Esophagus muscularis mucosa (tissue), 4 donors: ENCODE results near the gene RNU6-8.

ENCODE experiments used
- CTCF ChIP-seq, 3 experiments: fragments of 200-600 bp in 2 of 3; fragments of 450-650 bp in 1 of 3; sonication (generic) in 2 of 3; IDR thresholded peaks; one replicate each; pipeline ENCODE4 v1.5.1; 2017 to 2019; ENCODE audit warnings: antibody characterized with exemption in 3 of 3, mild to moderate bottlenecking in 2 of 3, moderate library complexity in 1 of 3
- EP300 ChIP-seq: sonication (generic); formaldehyde crosslinking; IDR thresholded peaks from one replicate; pipeline ENCODE4 v1.6.1; 2017; ENCODE audit warnings: antibody characterized with exemption
- POLR2A ChIP-seq: fragments of 450-650 bp; IDR thresholded peaks from one replicate; pipeline ENCODE4 v1.6.1; 2017; ENCODE audit warnings: antibody characterized with exemption, moderate library complexity, mild to moderate bottlenecking, low read depth

DNA sequence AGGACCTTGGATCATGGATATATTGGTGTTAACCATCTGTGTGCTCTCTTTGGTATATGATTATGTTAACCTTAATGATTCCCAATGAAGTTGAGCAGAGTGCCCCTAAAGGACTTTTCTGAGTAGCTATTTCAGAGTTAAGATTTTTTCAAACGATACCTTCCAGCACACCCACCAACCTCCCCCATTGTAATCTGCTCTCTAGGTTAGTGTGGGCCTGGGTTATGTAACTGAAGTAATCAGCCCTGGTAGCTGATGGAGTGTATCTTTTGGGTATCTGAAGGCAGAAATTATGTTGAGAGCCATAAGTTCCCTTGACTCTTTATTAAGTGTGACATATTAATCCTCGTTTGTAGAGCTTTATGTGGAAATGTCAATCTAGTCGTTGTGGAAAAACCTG lies 47.6 kb upstream of the RNU6-8 start:
- TF ChIP-seq CTCF (IDR thresholded peaks at IDR 0.05) (no peak), EP300 (no peak), POLR2A (no peak)
